CD4-positive, alpha-beta memory T cell (primary cell): ENCODE results near the gene COL16A1. TPM values are rescaled to one million over a fixed set of nuclear protein-coding genes. Genes with fewer than 3 reads are reported as not detected.

Experiments used
- CTCF ChIA-PET: fragments of 350-600 bp; sonication (Branson Sonifier 250); formaldehyde crosslinking; loops from one replicate; lab custom pipeline; 2021; ENCODE audit warnings: inconsistent platforms; ENCODE audit not compliant: partially characterized antibody; lab: Charles Lee
- POLR2A ChIA-PET: fragments of 350-600 bp; sonication (Branson Sonifier 250); formaldehyde crosslinking; loops from one replicate; lab custom pipeline; 2021; ENCODE audit not compliant: partially characterized antibody; lab: Charles Lee
- DNase-seq, 5 donors: peaks; one replicate each; pipeline versions ENCODE4 v3.0.0 to v3.0.0-alpha.2; 2020 to 2022; ENCODE audit warnings: mixed read lengths in 1 of 5
- H3K27ac ChIP-seq: one replicate; pipeline ENCODE4 v1.7.0; 2013; ENCODE audit warnings: low read depth, low read length
- H3K27me3 ChIP-seq: 2 replicates; pipeline ENCODE4 v1.7.0; 2013; ENCODE audit warnings: mild to moderate bottlenecking, low read length, moderate library complexity; ENCODE audit not compliant: insufficient read depth
- H3K36me3 ChIP-seq: 2 replicates; pipeline ENCODE4 v1.7.0; 2013; ENCODE audit warnings: mild to moderate bottlenecking, low read length, moderate library complexity; ENCODE audit not compliant: insufficient read depth
- H3K4me1 ChIP-seq: 2 replicates; pipeline ENCODE4 v1.7.0; 2013; ENCODE audit warnings: mild to moderate bottlenecking, low read length, moderate library complexity; ENCODE audit not compliant: insufficient read depth
- H3K4me3 ChIP-seq, 2 donors: one replicate each; pipeline ENCODE4 v1.7.0; 2013; ENCODE audit warnings: low read length in 2 of 2, mild to moderate bottlenecking in 1 of 2
- H3K9me3 ChIP-seq, 2 donors: one replicate each; pipeline ENCODE4 v1.7.0; 2013; ENCODE audit warnings: low read length in 2 of 2, control low read depth in 1 of 2; ENCODE audit not compliant: control insufficient read depth in 1 of 2
- H3K27ac Mint-ChIP-seq, 7 donors: one replicate each; pipeline ENCODE4 v1.8.0; 2020 to 2021; ENCODE audit warnings: mixed read lengths in 7 of 7, mild to moderate bottlenecking in 6 of 7, inconsistent platforms in 3 of 7, moderate library complexity in 3 of 7
- H3K27me3 Mint-ChIP-seq, 2 donors: one replicate each; pipeline ENCODE4 v1.8.0; 2020 to 2021; ENCODE audit warnings: mixed read lengths in 2 of 2
- H3K36me3 Mint-ChIP-seq, 2 donors: one replicate each; pipeline ENCODE4 v1.8.0; 2020 to 2021; ENCODE audit warnings: mixed read lengths in 2 of 2, inconsistent platforms in 1 of 2, mild to moderate bottlenecking in 1 of 2
- H3K4me1 Mint-ChIP-seq, 4 donors: one replicate each; pipeline ENCODE4 v1.8.0; 2020 to 2021; ENCODE audit warnings: mixed read lengths in 4 of 4, mild to moderate bottlenecking in 1 of 4
- H3K4me3 Mint-ChIP-seq, 8 donors: one replicate each; pipeline ENCODE4 v1.8.0; 2020 to 2021; ENCODE audit warnings: mixed read lengths in 8 of 8, mild to moderate bottlenecking in 7 of 8, moderate library complexity in 6 of 8, inconsistent platforms in 3 of 8
- H3K9me3 Mint-ChIP-seq, 8 donors: one replicate each; pipeline ENCODE4 v1.8.0; 2020 to 2021; ENCODE audit warnings: mixed read lengths in 8 of 8, mild to moderate bottlenecking in 5 of 8, inconsistent platforms in 3 of 8, moderate library complexity in 1 of 8
- intact Hi-C: fragments of 100-400 bp; cut with micrococcal nuclease; formaldehyde crosslinking; loops from one replicate; pipeline ENCODE4 v1.15.1; 2023
- polyA plus RNA-seq, 2 donors: library from polyadenylated mRNA; unstranded; fragments of 300-500 nt; fragmentation: Illumina TruSeq; gene quantifications; one replicate each; pipeline ENCODE4 v1.2.3, GENCODE V29; 2021
- total RNA-seq, 2 experiments: library from RNA; stranded (reverse); gene quantifications; one replicate each; pipeline ENCODE4 v1.2.3, GENCODE V29; 2021

The COL16A1 gene
- total and polyA plus RNA-seq, 4 experiments from 2014 or later, result not detected

- Histone ChIP-seq H3K9me3 (no peaks in the 10 kb centered on the region), H3K36me3 (no peaks in the 10 kb centered on the region), H3K27ac (no peak overlapping the region), H3K4me3 (no peak overlapping the region), H3K4me1 (no peaks in the 10 kb centered on the region), H3K27me3 (no peaks in the 10 kb centered on the region)
- intact Hi-C loops, result no loop called here
- POLR2A ChIA-PET, result no interaction called here
- no peak for DNase-seq
- Mint-ChIP-seq H3K4me3 (no peak overlapping the region), H3K36me3 (no peaks in the 10 kb centered on the region), H3K9me3 (no peaks in the 10 kb centered on the region), H3K27me3 (peaks cover 8 to 13% of the 10 kb centered on the region in 2 donors), H3K4me1 (no peaks in the 10 kb centered on the region), H3K27ac (no peak overlapping the region)
- CTCF ChIA-PET, result no interaction called here
These were observed 12.4 kb downstream of the COL16A1 start for GRCh38 chr1:31691446-31691845.

GRCh38 chr1:31690921-31691320 lies 12.9 kb downstream of the COL16A1 start:
- H3K27ac ChIP-seq, result no peak overlapping the region
- Mint-ChIP-seq H3K27me3 (peaks cover 10 to 15% of the 10 kb centered on the region in 2 donors), H3K4me1 (no peaks in the 10 kb centered on the region), H3K9me3 (no peaks in the 10 kb centered on the region), H3K36me3 (no peaks in the 10 kb centered on the region), H3K4me3 (no peak overlapping the region), H3K27ac (no peak overlapping the region)
- ChIA-PET CTCF (no interaction called here), POLR2A (no interaction called here)
- DNase-seq, result no peak
- no peaks in the 10 kb centered on the region for H3K9me3 ChIP-seq
- H3K4me3 ChIP-seq, result no peak overlapping the region
- no peaks in the 10 kb centered on the region for H3K27me3 ChIP-seq
- intact Hi-C loops, result no loop called here
- no peaks in the 10 kb centered on the region for H3K4me1 ChIP-seq
- no peaks in the 10 kb centered on the region for H3K36me3 ChIP-seq

GRCh38 chr1:31689854-31690253 lies 14.0 kb downstream of the COL16A1 start:
- H3K27ac ChIP-seq, result no peak overlapping the region
- Mint-ChIP-seq H3K4me1 (no peaks in the 10 kb centered on the region), H3K27ac (no peak overlapping the region), H3K36me3 (no peaks in the 10 kb centered on the region), H3K27me3 (peaks cover 10 to 19% of the 10 kb centered on the region in 2 donors), H3K4me3 (no peak overlapping the region), H3K9me3 (no peaks in the 10 kb centered on the region)
- H3K4me1 ChIP-seq, result no peaks in the 10 kb centered on the region
- CTCF ChIA-PET, result no interaction called here
- H3K9me3 ChIP-seq, result no peaks in the 10 kb centered on the region
- DNase-seq, result no peak
- H3K27me3 ChIP-seq, result no peaks in the 10 kb centered on the region
- H3K4me3 ChIP-seq, result no peak overlapping the region
- intact Hi-C loops, result no loop called here
- POLR2A ChIA-PET, result no interaction called here
- no peaks in the 10 kb centered on the region for H3K36me3 ChIP-seq

GRCh38 chr1:31689379-31689778 lies 14.4 kb downstream of the COL16A1 start:
- no peak overlapping the region for H3K27ac Mint-ChIP-seq

GRCh38 chr1:31688233-31688918 lies 15.4 kb downstream of the COL16A1 start:
- peaks cover 12 to 21% of the 10 kb centered on the region in 2 donors for H3K27me3 Mint-ChIP-seq
- H3K4me1 Mint-ChIP-seq, result no peaks in the 10 kb centered on the region
- ChIA-PET POLR2A (no interaction called here), CTCF (no interaction called here)
- intact Hi-C loops, result no loop called here
- H3K36me3 Mint-ChIP-seq, result no peaks in the 10 kb centered on the region
- no peaks in the 10 kb centered on the region for H3K9me3 Mint-ChIP-seq
- H3K4me3 Mint-ChIP-seq, result no peak overlapping the region
- H3K4me3 ChIP-seq, result no peak overlapping the region
- no peaks in the 10 kb centered on the region for H3K4me1 ChIP-seq
- H3K9me3 ChIP-seq, result no peaks in the 10 kb centered on the region
- H3K27ac ChIP-seq, result no peak overlapping the region
- no peak overlapping the region for H3K27ac Mint-ChIP-seq
- H3K27me3 ChIP-seq, result no peaks in the 10 kb centered on the region
- DNase-seq, result no peak
- H3K36me3 ChIP-seq, result no peaks in the 10 kb centered on the region

More at GRCh38 chr1:31689379-31689778, 14.4 kb downstream of the COL16A1 start:
- no peak overlapping the region for H3K4me3 Mint-ChIP-seq
- CTCF ChIA-PET, result no interaction called here
- no peaks in the 10 kb centered on the region for H3K4me1 Mint-ChIP-seq
- H3K9me3 Mint-ChIP-seq, result no peaks in the 10 kb centered on the region
- H3K27me3 ChIP-seq, result no peaks in the 10 kb centered on the region
- no peaks in the 10 kb centered on the region for H3K36me3 Mint-ChIP-seq
- POLR2A ChIA-PET, result no interaction called here
- intact Hi-C loops, result no loop called here
- DNase-seq, result no peak
- no peak overlapping the region for H3K4me3 ChIP-seq
- H3K9me3 ChIP-seq, result no peaks in the 10 kb centered on the region
- no peaks in the 10 kb centered on the region for H3K4me1 ChIP-seq
- H3K36me3 ChIP-seq, result no peaks in the 10 kb centered on the region
- peaks cover 12 to 21% of the 10 kb centered on the region in 2 donors for H3K27me3 Mint-ChIP-seq
- H3K27ac ChIP-seq, result no peak overlapping the region

- H3K27ac ChIP-seq, result no peak overlapping the region
- POLR2A ChIA-PET, result no interaction called here
- no peaks in the 10 kb centered on the region for H3K9me3 ChIP-seq
- Mint-ChIP-seq H3K27ac (peak overlapping the region in 1 of 7 donors; percentile 55), H3K4me3 (no peak overlapping the region), H3K9me3 (no peaks in the 10 kb centered on the region), H3K4me1 (no peaks in the 10 kb centered on the region), H3K27me3 (peaks cover 12 to 21% of the 10 kb centered on the region in 2 donors), H3K36me3 (no peaks in the 10 kb centered on the region)
- no peak for DNase-seq
- no peak overlapping the region for H3K4me3 ChIP-seq
- CTCF ChIA-PET, result interaction anchor here (1.1 kb wide), 1 partner anchor 376 kb away, joined by 3 read pairs; no protein-coding TSS in a partner anchor
- no peaks in the 10 kb centered on the region for H3K27me3 ChIP-seq
- no peaks in the 10 kb centered on the region for H3K4me1 ChIP-seq
- intact Hi-C loops, result no loop called here
- no peaks in the 10 kb centered on the region for H3K36me3 ChIP-seq
These were observed 16.2 kb downstream of the COL16A1 start for GRCh38 chr1:31687601-31688000.

- Histone ChIP-seq H3K27me3 (peaks cover 3% of the 10 kb centered on the region), H3K4me1 (no peaks in the 10 kb centered on the region), H3K27ac (no peak overlapping the region), H3K4me3 (no peak overlapping the region), H3K36me3 (no peaks in the 10 kb centered on the region), H3K9me3 (no peaks in the 10 kb centered on the region)
- Mint-ChIP-seq H3K36me3 (no peaks in the 10 kb centered on the region), H3K27me3 (peaks cover 12 to 23% of the 10 kb centered on the region in 2 donors), H3K9me3 (no peaks in the 10 kb centered on the region), H3K27ac (no peak overlapping the region), H3K4me1 (no peaks in the 10 kb centered on the region), H3K4me3 (peak overlapping the region in 1 of 8 donors; percentile 34)
- DNase-seq, result no peak
- POLR2A ChIA-PET, result no interaction called here
- intact Hi-C loops, result no loop called here
- CTCF ChIA-PET, result no interaction called here
These were observed 18.0 kb downstream of the COL16A1 start for GRCh38 chr1:31685795-31686194.
